ENCODE results near the gene NT5C3A.
"Not testable (repeated sequence)": the region's sequence is repeated elsewhere in the genome, so short reads cannot be mapped to it uniquely, and the experiment has no call there.

- not testable (repeated sequence) for TF ChIP-seq EZH2 (IDR thresholded peaks at IDR 0.05; ENCODE audit: insufficient read depth, poor library complexity, severe bottlenecking); EZH2phosphoT487 (IDR thresholded peaks at IDR 0.05; ENCODE audit: insufficient read depth, low read depth)
Observed at GRCh38 chr7:32988148-32988547, 74.4 kb downstream of the NT5C3A start.
